IMR-90 (cell line): Measurements from ENCODE around the gene ROS1. TPM values are rescaled to one million over a fixed set of nuclear protein-coding genes. Genes with fewer than 3 reads are reported as not detected.

Experiments used
- ATAC-seq: fragments of 200-7000 bp; cut with Tn5 transposase; 2 replicates; pipeline ENCODE4 v1.9.1; 2020; ENCODE audit warnings: low read depth, mild to moderate bottlenecking, moderate library complexity
- BruUV-seq: library from RNA; stranded (reverse); fragments of 400-500 nt; replicated peaks from 2 replicates; lab custom pipeline; 2021; lab: Mats Ljungman, UMichigan
- CTCF ChIA-PET: fragments of 300-600 bp; formaldehyde crosslinking; extraction: SDS; loops from one replicate; lab custom pipeline; 2021; ENCODE audit warnings: antibody characterized with exemption; lab: Yijun Ruan, JAX
- POLR2A ChIA-PET: fragments of 300-600 bp; sonication (Branson Sonifier 250); formaldehyde crosslinking; loops from one replicate; lab custom pipeline; 2022; ENCODE audit warnings: antibody characterized with exemption; ENCODE audit not compliant: unreplicated experiment; lab: Charles Lee
- DNase-seq: peaks from one replicate; pipeline ENCODE4 v3.0.0; 2013
- H2AFZ ChIP-seq: replicated peaks from 2 replicates; pipeline ENCODE3; 2013; ENCODE audit warnings: low read length, mild to moderate bottlenecking; ENCODE audit not compliant: poor library complexity
- H2AK5ac ChIP-seq: 2 replicates; pipeline ENCODE4 v1.6.1; 2013; ENCODE audit warnings: low read depth, low read length, inconsistent platforms
- H2AK9ac ChIP-seq: replicated peaks from 2 replicates; pipeline ENCODE3; 2013; ENCODE audit warnings: mild to moderate bottlenecking, low read depth, low read length, moderate library complexity; ENCODE audit not compliant: poor library complexity
- H2BK120ac ChIP-seq: 2 replicates; pipeline ENCODE4 v1.6.1; 2013; ENCODE audit warnings: low read depth, low read length, inconsistent platforms
- H2BK15ac ChIP-seq: 3 replicates; pipeline ENCODE4 v1.6.1; 2013; ENCODE audit warnings: low read depth, low read length, inconsistent platforms
- H2BK20ac ChIP-seq: 2 replicates; pipeline ENCODE4 v1.6.1; 2013; ENCODE audit warnings: low read depth, mild to moderate bottlenecking, inconsistent platforms, low read length, moderate library complexity
- H2BK5ac ChIP-seq: 2 replicates; pipeline ENCODE4 v1.6.1; 2013; ENCODE audit warnings: mild to moderate bottlenecking, low read depth, low read length, inconsistent platforms; ENCODE audit not compliant: poor library complexity, severe bottlenecking
- H3K14ac ChIP-seq: replicated peaks from 2 replicates; pipeline ENCODE4 v1.6.1; 2013; ENCODE audit warnings: low read depth, low read length, inconsistent platforms
- H3K18ac ChIP-seq: 2 replicates; pipeline ENCODE4 v1.6.1; 2013; ENCODE audit warnings: low read depth, low read length, control low read depth
- H3K23ac ChIP-seq: 2 replicates; pipeline ENCODE4 v1.6.1; 2013; ENCODE audit warnings: low read depth, low read length, inconsistent platforms
- H3K27ac ChIP-seq: 2 replicates; pipeline ENCODE4 v1.5.1; 2013; ENCODE audit warnings: mild to moderate bottlenecking, control low read depth, low read length; ENCODE audit not compliant: insufficient read depth
- H3K27me3 ChIP-seq: 2 replicates; pipeline ENCODE4 v1.6.1; 2013; ENCODE audit warnings: low read length; ENCODE audit not compliant: control insufficient read depth, insufficient read depth
- H3K36me3 ChIP-seq: 2 replicates; pipeline ENCODE4 v1.6.1; 2013; ENCODE audit warnings: low read length, mixed read lengths; ENCODE audit not compliant: control insufficient read depth, insufficient read depth
- H3K4ac ChIP-seq: 2 replicates; pipeline ENCODE4 v1.6.1; 2013; ENCODE audit warnings: low read depth, low read length, inconsistent platforms
- H3K4me1 ChIP-seq: 2 replicates; pipeline ENCODE4 v1.6.1; 2013; ENCODE audit warnings: low read length, mixed read lengths; ENCODE audit not compliant: control insufficient read depth, insufficient read depth
- H3K4me2 ChIP-seq: 2 replicates; pipeline ENCODE4 v1.6.1; 2013; ENCODE audit warnings: low read depth, mild to moderate bottlenecking, control low read depth, low read length, moderate library complexity
- H3K4me3 ChIP-seq: 2 replicates; pipeline ENCODE4 v1.5.1; 2013; ENCODE audit warnings: low read depth, mild to moderate bottlenecking, control low read depth, low read length, moderate library complexity; ENCODE audit not compliant: insufficient read depth
- H3K56ac ChIP-seq: 2 replicates; pipeline ENCODE4 v1.6.1; 2013; ENCODE audit warnings: low read length, inconsistent platforms; ENCODE audit not compliant: insufficient read depth; ENCODE audit errors: extremely low read depth
- H3K79me1 ChIP-seq, 2 experiments: 2 replicates each; pipeline ENCODE4 v1.6.1; 2013; ENCODE audit warnings: low read length in 2 of 2, inconsistent platforms in 1 of 2, low read depth in 1 of 2
- H3K9ac ChIP-seq: 2 replicates; pipeline ENCODE4 v1.6.1; 2013; ENCODE audit warnings: low read depth, low read length, control low read depth
- H3K9me1 ChIP-seq: 2 replicates; pipeline ENCODE4 v1.6.1; 2013; ENCODE audit warnings: low read length, inconsistent platforms; ENCODE audit not compliant: insufficient read depth
- H3K9me3 ChIP-seq: 2 replicates; pipeline ENCODE4 v1.6.1; 2013; ENCODE audit warnings: low read length; ENCODE audit not compliant: control insufficient read depth, insufficient read depth
- H4K20me1 ChIP-seq: 2 replicates; pipeline ENCODE4 v1.6.1; 2013; ENCODE audit warnings: low read length, inconsistent platforms; ENCODE audit not compliant: insufficient read depth
- H4K5ac ChIP-seq: 2 replicates; pipeline ENCODE4 v1.6.1; 2013; ENCODE audit warnings: mild to moderate bottlenecking, low read depth, low read length, control low read depth
- H4K8ac ChIP-seq, 2 experiments: 2 replicates each; pipeline ENCODE4 v1.6.1; 2013; ENCODE audit warnings: low read depth in 2 of 2, low read length in 2 of 2, control low read depth in 1 of 2, inconsistent platforms in 1 of 2
- H4K91ac ChIP-seq: 2 replicates; pipeline ENCODE4 v1.6.1; 2013; ENCODE audit warnings: low read depth, low read length, inconsistent platforms; ENCODE audit not compliant: insufficient read depth
- BHLHE40 ChIP-seq: fragments of 150-350 bp; IDR thresholded peaks from 2 replicates; pipeline ENCODE4 v1.6.1; 2016; ENCODE audit warnings: mild to moderate bottlenecking, low read depth, low read length
- CEBPB ChIP-seq: IDR thresholded peaks from 2 replicates; pipeline ENCODE4 v1.6.1; 2012; ENCODE audit warnings: low read depth, low read length, improper control_type of control experiment
- CHD1 ChIP-seq: IDR thresholded peaks from 2 replicates; pipeline ENCODE4 v1.6.1; 2012; ENCODE audit warnings: low read depth, low read length, improper control_type of control experiment
- ELK1 ChIP-seq: fragments of 150-350 bp; IDR thresholded peaks from 2 replicates; pipeline ENCODE4 v1.6.1; 2016; ENCODE audit warnings: low read depth, mild to moderate bottlenecking, low read length, moderate library complexity, borderline replicate concordance
- FOS ChIP-seq: fragments of 150-350 bp; IDR thresholded peaks from 2 replicates; pipeline ENCODE4 v1.6.1; 2016; ENCODE audit warnings: low read depth, low read length
- MAFK ChIP-seq: IDR thresholded peaks from 2 replicates; pipeline ENCODE4 v1.6.1; 2012; ENCODE audit warnings: low read depth, low read length, improper control_type of control experiment
- MAZ ChIP-seq: IDR thresholded peaks from 2 replicates; pipeline ENCODE4 v1.6.1; 2012; ENCODE audit warnings: low read depth, mild to moderate bottlenecking, low read length, improper control_type of control experiment, moderate library complexity, borderline replicate concordance
- MXI1 ChIP-seq: IDR thresholded peaks from 2 replicates; pipeline ENCODE4 v1.6.1; 2012; ENCODE audit warnings: low read depth, mild to moderate bottlenecking, low read length, moderate library complexity, borderline replicate concordance
- NFE2L2 ChIP-seq: fragments of 150-350 bp; IDR thresholded peaks from 2 replicates; pipeline ENCODE4 v1.6.1; 2016; ENCODE audit warnings: low read depth, mild to moderate bottlenecking, low read length
- POLR2A ChIP-seq: IDR thresholded peaks from 2 replicates; pipeline ENCODE4 v1.6.1; 2012; ENCODE audit warnings: mild to moderate bottlenecking, low read depth, low read length
- RAD21 ChIP-seq: IDR thresholded peaks from 2 replicates; pipeline ENCODE4 v1.6.1; 2012; ENCODE audit warnings: low read length, improper control_type of control experiment
- RCOR1 ChIP-seq: IDR thresholded peaks from 2 replicates; pipeline ENCODE4 v1.6.1; 2012; ENCODE audit warnings: mild to moderate bottlenecking, low read length, improper control_type of control experiment; ENCODE audit not compliant: insufficient replicate concordance
- RFX5 ChIP-seq: IDR thresholded peaks from 2 replicates; pipeline ENCODE4 v1.8.0; 2012; ENCODE audit warnings: low read depth, mild to moderate bottlenecking, low read length, moderate library complexity
- SMC3 ChIP-seq: fragments of 150-350 bp; IDR thresholded peaks from 2 replicates; pipeline ENCODE4 v1.6.1; 2016; ENCODE audit warnings: low read depth, mild to moderate bottlenecking, antibody characterized with exemption, low read length, moderate library complexity
- WGBS, 2 experiments: methylation state at CpG; one replicate each; pipeline versions ENCODE4 v1.1.5 to v1.1.7; 2013; ENCODE audit warnings: missing lambda C conversion rate in 2 of 2; ENCODE audit not compliant: insufficient read length in 1 of 2; ENCODE audit errors: extremely low coverage in 2 of 2; 5-methylcytosine and 5-hydroxymethylcytosine counted together
- dilution Hi-C: fragments of 300-500 bp; cut with HindIII; formaldehyde crosslinking; loops from one replicate; pipeline ENCODE4 v1.14.3; 2018; ENCODE audit warnings: low sequenced_read_pairs; ENCODE audit not compliant: unreplicated experiment
- in situ Hi-C: fragments of 300-500 bp; cut with MboI; formaldehyde crosslinking; loops from 3 replicates; pipeline ENCODE4 v1.14.3; 2019; ENCODE audit warnings: low sequenced_read_pairs, inconsistent platforms, mixed read lengths
- intact Hi-C: fragments of 100-400 bp; cut with micrococcal nuclease; formaldehyde crosslinking; loops from 2 replicates; pipeline ENCODE4 v1.10.0; 2022
- polyA plus RNA-seq, 3 experiments: library from polyadenylated mRNA; depleted of rRNA; stranded (reverse); fragments of >200 nt; gene quantifications; 2 replicates each; pipeline ENCODE4 v1.2.3, GENCODE V29; 2012; ENCODE audit warnings: low replicate concordance in 1 of 3
- total RNA-seq: library from RNA; depleted of rRNA; stranded (reverse); fragments of >200 nt; gene quantifications from 2 replicates; pipeline ENCODE4 v1.2.3, GENCODE V29; 2012
- TF ChIP-seq, protein P1 (sequence below): fragments of 150-350 bp; IDR thresholded peaks from 2 replicates; pipeline ENCODE4 v1.6.1; 2017; ENCODE audit warnings: mild to moderate bottlenecking, antibody characterized with exemption, low read length, low read depth
- TF ChIP-seq, protein P2 (sequence below): conservative IDR thresholded peaks from 2 replicates; pipeline ENCODE4 v1.5.1; 2012; ENCODE audit warnings: mild to moderate bottlenecking, low read depth, low read length, improper control_type of control experiment

Gene ROS1
- total and polyA plus RNA-seq, 2 of the 4 experiments (the other 2 are of a cell fraction) = under 0.01 to 0.03 TPM

- in situ Hi-C loops = no loop called here
Measured at GRCh38 chr6:117467876-117468275, 42.1 kb upstream of the ROS1 start.

More at GRCh38 chr6:117467876-117468275, 42.1 kb upstream of the ROS1 start:
- 60% methylated on average over 1 of the region's 4 CpGs; no CpG with 5 or more reads in 1 of the 2 experiments for WGBS, 2 experiments
- Histone ChIP-seq H3K27me3 (no peaks in the 10 kb centered on the region; the same call in 1 of the 2 replicates), H3K79me1 (no peaks in the 10 kb centered on the region), H2AFZ (no peak overlapping the region), H3K4me3 (no peak overlapping the region), H3K27ac (no peak overlapping the region), H4K91ac (no peak overlapping the region), H3K9me1 (no peaks in the 10 kb centered on the region), H3K9me3 (no peaks in the 10 kb centered on the region), H3K4me2 (no peak overlapping the region), H2BK120ac (no peak overlapping the region), H3K56ac (no peak overlapping the region), H3K9ac (no peak overlapping the region), H3K14ac (no peak overlapping the region), H2AK9ac (no peak overlapping the region), H4K5ac (no peak overlapping the region), H4K20me1 (no peaks in the 10 kb centered on the region; the same call in 1 of the 2 replicates), H2AK5ac (no peak overlapping the region), H3K4me1 (peaks cover 10% of the 10 kb centered on the region), H2BK15ac (no peak overlapping the region), H3K23ac (no peak overlapping the region), H4K8ac (no peak overlapping the region), H3K18ac (no peak overlapping the region), H3K36me3 (no peaks in the 10 kb centered on the region), H3K4ac (no peak overlapping the region), H2BK5ac (no peak overlapping the region), H2BK20ac (no peak overlapping the region)
- no peak for DNase-seq
- BruUV-seq = no TSS peak
- ChIA-PET POLR2A (no interaction called here), CTCF (no interaction called here)
- intact Hi-C loops (no loop called here), dilution Hi-C loops (no loop called here)
- TF ChIP-seq NFE2L2 = no peak
- TF ChIP-seq MXI1 = no peak
- TF ChIP-seq, protein P1, sequence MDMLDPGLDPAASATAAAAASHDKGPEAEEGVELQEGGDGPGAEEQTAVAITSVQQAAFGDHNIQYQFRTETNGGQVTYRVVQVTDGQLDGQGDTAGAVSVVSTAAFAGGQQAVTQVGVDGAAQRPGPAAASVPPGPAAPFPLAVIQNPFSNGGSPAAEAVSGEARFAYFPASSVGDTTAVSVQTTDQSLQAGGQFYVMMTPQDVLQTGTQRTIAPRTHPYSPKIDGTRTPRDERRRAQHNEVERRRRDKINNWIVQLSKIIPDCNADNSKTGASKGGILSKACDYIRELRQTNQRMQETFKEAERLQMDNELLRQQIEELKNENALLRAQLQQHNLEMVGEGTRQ = no peak
- TF ChIP-seq RFX5 = no peak
- TF ChIP-seq FOS = no peak
- TF ChIP-seq, protein P2, sequence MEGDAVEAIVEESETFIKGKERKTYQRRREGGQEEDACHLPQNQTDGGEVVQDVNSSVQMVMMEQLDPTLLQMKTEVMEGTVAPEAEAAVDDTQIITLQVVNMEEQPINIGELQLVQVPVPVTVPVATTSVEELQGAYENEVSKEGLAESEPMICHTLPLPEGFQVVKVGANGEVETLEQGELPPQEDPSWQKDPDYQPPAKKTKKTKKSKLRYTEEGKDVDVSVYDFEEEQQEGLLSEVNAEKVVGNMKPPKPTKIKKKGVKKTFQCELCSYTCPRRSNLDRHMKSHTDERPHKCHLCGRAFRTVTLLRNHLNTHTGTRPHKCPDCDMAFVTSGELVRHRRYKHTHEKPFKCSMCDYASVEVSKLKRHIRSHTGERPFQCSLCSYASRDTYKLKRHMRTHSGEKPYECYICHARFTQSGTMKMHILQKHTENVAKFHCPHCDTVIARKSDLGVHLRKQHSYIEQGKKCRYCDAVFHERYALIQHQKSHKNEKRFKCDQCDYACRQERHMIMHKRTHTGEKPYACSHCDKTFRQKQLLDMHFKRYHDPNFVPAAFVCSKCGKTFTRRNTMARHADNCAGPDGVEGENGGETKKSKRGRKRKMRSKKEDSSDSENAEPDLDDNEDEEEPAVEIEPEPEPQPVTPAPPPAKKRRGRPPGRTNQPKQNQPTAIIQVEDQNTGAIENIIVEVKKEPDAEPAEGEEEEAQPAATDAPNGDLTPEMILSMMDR = no peak
- no peak for TF ChIP-seq SMC3
- no peak for TF ChIP-seq ELK1
- no peak for TF ChIP-seq MAFK
- no peak for TF ChIP-seq BHLHE40
- TF ChIP-seq RAD21 = no peak
- no peak for TF ChIP-seq POLR2A
- TF ChIP-seq RCOR1 = no peak
- TF ChIP-seq CEBPB = no peak
- TF ChIP-seq MAZ = no peak
- no peak for TF ChIP-seq CHD1
- no peak for ATAC-seq
